ENCODE data around the gene RASGRP4. TPM values are rescaled to one million over a fixed set of nuclear protein-coding genes. Genes with fewer than 3 reads are reported as not detected.
"Not testable (repeated sequence)": the region's sequence is repeated elsewhere in the genome, so short reads cannot be mapped to it uniquely, and the experiment has no call there.

RASGRP4 gene
- 0.03 TPM in 1 of 2 replicates, not detected in the other for polyA plus RNA-seq (2013)

- no peak for DNase-seq
- Histone ChIP-seq H3K79me1 (ENCODE audit: low read length) (no peaks in the 10 kb centered on the region), H3K27ac (ENCODE audit: low read depth, low read length) (no peak within 1 kb of the TSS), H2AK5ac (ENCODE audit: low read length) (no peak within 1 kb of the TSS), H3K18ac (ENCODE audit: low read length) (no peak within 1 kb of the TSS), H4K8ac (ENCODE audit: low read depth, low read length) (peak within 1 kb of the TSS; percentile 7), H2BK5ac (ENCODE audit: low read depth, low read length, poor library complexity) (no peak within 1 kb of the TSS), H4K91ac (ENCODE audit: low read depth, low read length) (no peak within 1 kb of the TSS), H3K9ac (ENCODE audit: low read length) (no peak within 1 kb of the TSS), H3K4ac (ENCODE audit: low read depth, low read length) (no peak within 1 kb of the TSS), H3K36me3 (ENCODE audit: control insufficient read depth in 1 of 2, insufficient read depth in 2 of 2, low read length in 2 of 2) (no peaks in the 10 kb centered on the region), H3K4me3 (ENCODE audit: low read depth, low read length) (no peak within 1 kb of the TSS), H2BK120ac (ENCODE audit: insufficient read depth, low read length, poor library complexity) (no peak within 1 kb of the TSS), H3K9me3 (ENCODE audit: insufficient read depth, low read depth, low read length) (peaks cover under 1% of the 10 kb centered on the region), H3K4me1 (ENCODE audit: control insufficient read depth in 1 of 2, insufficient read depth in 2 of 2, low read length in 2 of 2) (peaks cover 2 to 5% of the 10 kb centered on the region in 2 experiments), H2AFZ (ENCODE audit: insufficient read depth, low read length, poor library complexity) (no peak within 1 kb of the TSS), H3K79me2 (ENCODE audit: control insufficient read depth, insufficient read depth, low read length, poor library complexity) (no peaks in the 10 kb centered on the region), H3K23ac (ENCODE audit: low read length) (no peak within 1 kb of the TSS), H2BK12ac (ENCODE audit: low read length) (no peak within 1 kb of the TSS), H4K12ac (ENCODE audit: low read depth, low read length) (peak within 1 kb of the TSS; percentile 55), H3K4me2 (ENCODE audit: low read length) (no peak within 1 kb of the TSS), H3K27me3 (ENCODE audit: insufficient read depth, low read length) (no peaks in the 10 kb centered on the region), H3K14ac (ENCODE audit: low read length) (no peak within 1 kb of the TSS)
- WGBS (ENCODE audit: extremely low coverage, insufficient coverage, insufficient read length), result no CpG with 5 or more reads among the region's 20 CpGs
Measured at GRCh38 chr19:38425810-38426466, at the start of gene RASGRP4. Gene RASGRP4 (minus strand): TSS chr19:38426219. CDS start chr19:38426091, 128 bp downstream.

DNA sequence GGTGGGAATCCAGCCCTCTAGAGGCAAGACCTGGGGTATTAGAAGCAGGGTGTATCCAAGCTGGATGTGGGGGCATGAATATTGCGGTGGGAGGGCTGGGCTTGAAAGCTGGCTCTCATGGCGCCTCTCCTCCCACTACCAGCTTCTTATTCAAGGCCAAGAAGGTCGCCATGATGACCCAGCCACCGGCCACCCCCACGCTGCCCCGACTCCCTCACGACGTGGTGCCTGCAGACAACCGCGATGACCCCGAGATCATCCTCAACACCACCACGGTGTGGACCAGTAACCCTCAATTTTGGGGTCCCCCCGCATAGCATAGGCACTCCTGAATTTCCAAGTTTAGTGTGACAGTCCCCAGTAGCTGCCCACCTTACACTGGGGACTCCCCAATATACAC, 49.2 kb upstream of the RASGRP4 start:
- Histone ChIP-seq H4K8ac (ENCODE audit: low read depth, low read length) (no peak overlapping the region), H3K79me1 (ENCODE audit: low read length) (no peaks in the 10 kb centered on the region), H3K9me3 (ENCODE audit: insufficient read depth, low read depth, low read length) (no peaks in the 10 kb centered on the region), H3K9ac (ENCODE audit: low read length) (no peak overlapping the region), H3K27ac (ENCODE audit: low read depth, low read length) (no peak overlapping the region), H3K4me1 (ENCODE audit: control insufficient read depth in 1 of 2, insufficient read depth in 2 of 2, low read length in 2 of 2) (no peaks in the 10 kb centered on the region), H2BK120ac (ENCODE audit: insufficient read depth, low read length, poor library complexity) (no peak overlapping the region), H3K4me3 (ENCODE audit: low read depth, low read length) (no peak overlapping the region), H3K18ac (ENCODE audit: low read length) (no peak overlapping the region), H2BK12ac (ENCODE audit: low read length) (no peak overlapping the region), H2AFZ (ENCODE audit: insufficient read depth, low read length, poor library complexity) (no peak overlapping the region), H3K23ac (ENCODE audit: low read length) (no peak overlapping the region), H3K4me2 (ENCODE audit: low read length) (no peak overlapping the region), H3K4ac (ENCODE audit: low read depth, low read length) (no peak overlapping the region), H3K27me3 (ENCODE audit: insufficient read depth, low read length) (no peaks in the 10 kb centered on the region), H4K12ac (ENCODE audit: low read depth, low read length) (no peak overlapping the region), H3K14ac (ENCODE audit: low read length) (no peak overlapping the region), H4K91ac (ENCODE audit: low read depth, low read length) (no peak overlapping the region), H2BK5ac (ENCODE audit: low read depth, low read length, poor library complexity) (no peak overlapping the region), H3K79me2 (ENCODE audit: control insufficient read depth, insufficient read depth, low read length, poor library complexity) (no peaks in the 10 kb centered on the region), H3K36me3 (ENCODE audit: control insufficient read depth in 1 of 2, insufficient read depth in 2 of 2, low read length in 2 of 2) (no peaks in the 10 kb centered on the region), H2AK5ac (ENCODE audit: low read length) (no peak overlapping the region)
- DNase-seq, result no peak
- WGBS (ENCODE audit: extremely low coverage, insufficient coverage, insufficient read length), result no CpG with 5 or more reads among the region's 13 CpGs

GRCh38 chr19:38473201-38473600, 47.2 kb upstream of the RASGRP4 start:
- no peak for DNase-seq
- H3K27me3 ChIP-seq (ENCODE audit: insufficient read depth, low read length), result no peaks in the 10 kb centered on the region
- H2BK12ac ChIP-seq (ENCODE audit: low read length), result no peak overlapping the region
- H2AFZ ChIP-seq (ENCODE audit: insufficient read depth, low read length, poor library complexity), result no peak overlapping the region
- H3K23ac ChIP-seq (ENCODE audit: low read length), result no peak overlapping the region
- no CpG with 5 or more reads among the region's 21 CpGs for WGBS (ENCODE audit: extremely low coverage, insufficient coverage, insufficient read length)
- no peak overlapping the region for H4K8ac ChIP-seq (ENCODE audit: low read depth, low read length)
- H3K4me3 ChIP-seq (ENCODE audit: low read depth, low read length), result no peak overlapping the region
- no peak overlapping the region for H4K91ac ChIP-seq (ENCODE audit: low read depth, low read length)
- H2AK5ac ChIP-seq (ENCODE audit: low read length), result no peak overlapping the region
- no peaks in the 10 kb centered on the region for H3K79me1 ChIP-seq (ENCODE audit: low read length)
- no peak overlapping the region for H3K27ac ChIP-seq (ENCODE audit: low read depth, low read length)
- no peak overlapping the region for H3K14ac ChIP-seq (ENCODE audit: low read length)
- H3K9ac ChIP-seq (ENCODE audit: low read length), result no peak overlapping the region
- H2BK120ac ChIP-seq (ENCODE audit: insufficient read depth, low read length, poor library complexity), result no peak overlapping the region
- no peak overlapping the region for H2BK5ac ChIP-seq (ENCODE audit: low read depth, low read length, poor library complexity)
- no peaks in the 10 kb centered on the region for H3K9me3 ChIP-seq (ENCODE audit: insufficient read depth, low read depth, low read length)
- no peak overlapping the region for H3K18ac ChIP-seq (ENCODE audit: low read length)
- no peak overlapping the region for H4K12ac ChIP-seq (ENCODE audit: low read depth, low read length)
- H3K4me2 ChIP-seq (ENCODE audit: low read length), result no peak overlapping the region
- H3K4me1 ChIP-seq (ENCODE audit: control insufficient read depth in 1 of 2, insufficient read depth in 2 of 2, low read length in 2 of 2), result no peaks in the 10 kb centered on the region
- no peaks in the 10 kb centered on the region for H3K36me3 ChIP-seq (ENCODE audit: control insufficient read depth in 1 of 2, insufficient read depth in 2 of 2, low read length in 2 of 2)
- H3K4ac ChIP-seq (ENCODE audit: low read depth, low read length), result no peak overlapping the region
- H3K79me2 ChIP-seq (ENCODE audit: control insufficient read depth, insufficient read depth, low read length, poor library complexity), result no peaks in the 10 kb centered on the region

DNA sequence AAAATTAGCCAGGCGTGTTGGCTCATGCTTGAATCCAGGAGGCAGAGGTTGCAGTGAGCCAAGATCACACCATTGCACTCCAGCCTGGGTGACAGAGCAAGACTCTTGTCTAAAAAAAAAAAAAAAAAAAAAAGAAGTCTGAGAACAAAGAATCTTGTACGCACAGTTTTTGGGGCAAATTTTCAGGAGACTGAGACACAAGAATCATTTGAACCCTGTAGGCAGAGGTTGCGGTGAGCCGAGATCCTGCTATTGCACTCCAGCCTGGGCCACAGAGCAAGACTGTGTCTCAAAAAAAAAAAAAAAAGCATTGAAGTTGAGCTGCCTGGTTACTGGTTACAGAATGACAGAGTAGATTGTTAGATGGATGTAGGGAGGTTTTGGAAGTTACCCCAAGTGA, 46.7 kb upstream of the RASGRP4 start:
- H3K18ac ChIP-seq (ENCODE audit: low read length); H3K9me3 ChIP-seq (ENCODE audit: insufficient read depth, low read depth, low read length); H3K4me2 ChIP-seq (ENCODE audit: low read length); H3K4ac ChIP-seq (ENCODE audit: low read depth, low read length); H3K27me3 ChIP-seq (ENCODE audit: insufficient read depth, low read length); H4K8ac ChIP-seq (ENCODE audit: low read depth, low read length); H2BK5ac ChIP-seq (ENCODE audit: low read depth, low read length, poor library complexity); H4K91ac ChIP-seq (ENCODE audit: low read depth, low read length); H2BK120ac ChIP-seq (ENCODE audit: insufficient read depth, low read length, poor library complexity); H3K36me3 ChIP-seq (ENCODE audit: control insufficient read depth in 1 of 2, insufficient read depth in 2 of 2, low read length in 2 of 2); H3K9ac ChIP-seq (ENCODE audit: low read length); H2BK12ac ChIP-seq (ENCODE audit: low read length); DNase-seq; H3K23ac ChIP-seq (ENCODE audit: low read length); H3K79me2 ChIP-seq (ENCODE audit: control insufficient read depth, insufficient read depth, low read length, poor library complexity); H2AK5ac ChIP-seq (ENCODE audit: low read length); H3K14ac ChIP-seq (ENCODE audit: low read length); H4K12ac ChIP-seq (ENCODE audit: low read depth, low read length); H3K27ac ChIP-seq (ENCODE audit: low read depth, low read length); H3K79me1 ChIP-seq (ENCODE audit: low read length); H3K4me3 ChIP-seq (ENCODE audit: low read depth, low read length); H2AFZ ChIP-seq (ENCODE audit: insufficient read depth, low read length, poor library complexity); H3K4me1 ChIP-seq (ENCODE audit: control insufficient read depth in 1 of 2, insufficient read depth in 2 of 2, low read length in 2 of 2): not testable (repeated sequence)
- WGBS (ENCODE audit: extremely low coverage, insufficient coverage, insufficient read length), result no CpG with 5 or more reads among the region's 4 CpGs
